Trophoblast cell (in vitro differentiated cells and primary cell): Measurements from ENCODE around the gene PAM.
"Not testable (repeated sequence)": the region's sequence is repeated elsewhere in the genome, so short reads cannot be mapped to it uniquely, and the experiment has no call there.

Experiments used
- DNase-seq, 2 donors: peaks; one replicate each; pipeline ENCODE4 v3.0.0-alpha.2; 2016
- H2AFZ ChIP-seq: 2 replicates; pipeline ENCODE4 v1.6.1; 2013; ENCODE audit warnings: low read length, moderate library complexity, mild to moderate bottlenecking; ENCODE audit not compliant: insufficient read depth, poor library complexity
- H2AK5ac ChIP-seq: 2 replicates; pipeline ENCODE4 v1.6.1; 2013; ENCODE audit warnings: mild to moderate bottlenecking, low read length
- H2BK120ac ChIP-seq: 2 replicates; pipeline ENCODE4 v1.6.1; 2013; ENCODE audit warnings: low read length, mild to moderate bottlenecking, moderate library complexity; ENCODE audit not compliant: insufficient read depth, poor library complexity
- H2BK12ac ChIP-seq: 2 replicates; pipeline ENCODE4 v1.6.1; 2013; ENCODE audit warnings: mild to moderate bottlenecking, low read length, moderate library complexity
- H2BK5ac ChIP-seq: 2 replicates; pipeline ENCODE4 v1.6.1; 2013; ENCODE audit warnings: low read length, low read depth, moderate library complexity, mild to moderate bottlenecking; ENCODE audit not compliant: poor library complexity
- H3K14ac ChIP-seq: 2 replicates; pipeline ENCODE4 v1.6.1; 2013; ENCODE audit warnings: mild to moderate bottlenecking, low read length
- H3K18ac ChIP-seq: 2 replicates; pipeline ENCODE4 v1.6.1; 2013; ENCODE audit warnings: mild to moderate bottlenecking, low read length
- H3K23ac ChIP-seq: 2 replicates; pipeline ENCODE4 v1.6.1; 2013; ENCODE audit warnings: low read length
- H3K27ac ChIP-seq: 2 replicates; pipeline ENCODE4 v1.5.1; 2013; ENCODE audit warnings: low read depth, mild to moderate bottlenecking, inconsistent platforms, low read length, moderate library complexity
- H3K27me3 ChIP-seq: 2 replicates; pipeline ENCODE4 v1.6.1; 2013; ENCODE audit warnings: inconsistent platforms, mild to moderate bottlenecking, low read length, moderate library complexity; ENCODE audit not compliant: insufficient read depth
- H3K36me3 ChIP-seq, 2 experiments: 1 replicate in 1 of 2; 2 replicates in 1 of 2; pipeline ENCODE4 v1.6.1; 2013; ENCODE audit warnings: low read length in 2 of 2, mild to moderate bottlenecking in 2 of 2, moderate library complexity in 1 of 2; ENCODE audit not compliant: insufficient read depth in 2 of 2, control insufficient read depth in 1 of 2
- H3K4ac ChIP-seq: 2 replicates; pipeline ENCODE4 v1.6.1; 2013; ENCODE audit warnings: low read depth, mild to moderate bottlenecking, low read length, moderate library complexity
- H3K4me1 ChIP-seq, 2 experiments: 1 replicate in 1 of 2; 2 replicates in 1 of 2; pipeline ENCODE4 v1.6.1; 2013; ENCODE audit warnings: low read length in 2 of 2, mild to moderate bottlenecking in 2 of 2, moderate library complexity in 1 of 2; ENCODE audit not compliant: insufficient read depth in 2 of 2, control insufficient read depth in 1 of 2
- H3K4me2 ChIP-seq: 2 replicates; pipeline ENCODE4 v1.6.1; 2013; ENCODE audit warnings: inconsistent platforms, mild to moderate bottlenecking, low read length, moderate library complexity
- H3K4me3 ChIP-seq: 2 replicates; pipeline ENCODE4 v1.5.1; 2013; ENCODE audit warnings: mild to moderate bottlenecking, low read depth, low read length, inconsistent platforms
- H3K79me1 ChIP-seq: one replicate; pipeline ENCODE4 v1.6.1; 2013; ENCODE audit warnings: low read length
- H3K79me2 ChIP-seq: 2 replicates; pipeline ENCODE4 v1.6.1; 2013; ENCODE audit warnings: low read length, mild to moderate bottlenecking; ENCODE audit not compliant: control insufficient read depth, insufficient read depth, poor library complexity
- H3K9ac ChIP-seq: 2 replicates; pipeline ENCODE4 v1.6.1; 2013; ENCODE audit warnings: mild to moderate bottlenecking, low read length
- H3K9me3 ChIP-seq: 2 replicates; pipeline ENCODE4 v1.6.1; 2013; ENCODE audit warnings: low read depth, mild to moderate bottlenecking, control low read depth, inconsistent platforms, low read length; ENCODE audit not compliant: insufficient read depth
- H4K12ac ChIP-seq: 2 replicates; pipeline ENCODE4 v1.6.1; 2013; ENCODE audit warnings: low read depth, mild to moderate bottlenecking, low read length, moderate library complexity
- H4K8ac ChIP-seq: 2 replicates; pipeline ENCODE4 v1.6.1; 2013; ENCODE audit warnings: low read depth, mild to moderate bottlenecking, low read length, moderate library complexity
- H4K91ac ChIP-seq: one replicate; pipeline ENCODE4 v1.6.1; 2013; ENCODE audit warnings: low read depth, mild to moderate bottlenecking, low read length, moderate library complexity
- WGBS: extraction: QIAGEN DNeasy Blood & Tissue Kit; methylation state at CpG from one replicate; pipeline ENCODE4 v1.1.7; 2013; ENCODE audit warnings: missing lambda C conversion rate; ENCODE audit not compliant: insufficient read length, insufficient coverage; ENCODE audit errors: extremely low coverage; 5-methylcytosine and 5-hydroxymethylcytosine counted together

The PAM gene

DNA sequence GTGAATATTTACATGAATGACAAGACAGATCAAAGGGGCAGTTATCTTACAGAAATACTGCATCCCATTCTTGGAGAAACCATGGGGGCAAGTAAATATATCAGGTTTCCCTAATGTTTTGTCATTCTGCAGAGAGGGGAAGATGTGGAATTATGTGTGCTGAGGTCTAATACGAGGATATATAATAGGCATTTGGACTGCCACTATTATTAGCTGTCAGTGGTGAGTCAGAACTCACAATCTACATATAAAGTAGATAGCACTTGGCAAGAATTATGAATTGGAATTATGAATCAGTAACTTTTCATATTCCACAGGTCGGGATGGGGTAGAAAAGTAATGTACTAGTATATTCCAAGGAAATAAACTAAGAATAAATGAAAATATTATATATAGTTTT lies 243.1 kb downstream of the PAM start:
- Histone ChIP-seq H2BK5ac (no peak overlapping the region), H3K4ac (no peak overlapping the region), H3K9me3 (no peaks in the 10 kb centered on the region), H3K4me3 (no peak overlapping the region), H4K12ac (no peak overlapping the region), H2AFZ (no peak overlapping the region), H3K14ac (no peak overlapping the region), H3K27ac (no peak overlapping the region), H2AK5ac (no peak overlapping the region), H4K91ac (no peak overlapping the region), H3K4me2 (no peak overlapping the region), H2BK120ac (no peak overlapping the region), H3K9ac (no peak overlapping the region), H3K27me3 (no peaks in the 10 kb centered on the region), H2BK12ac (no peak overlapping the region), H3K18ac (no peak overlapping the region), H3K79me1 (no peaks in the 10 kb centered on the region), H4K8ac (no peak overlapping the region), H3K36me3 (no peaks in the 10 kb centered on the region), H3K79me2 (no peaks in the 10 kb centered on the region), H3K4me1 (no peaks in the 10 kb centered on the region), H3K23ac (no peak overlapping the region)
- WGBS, result no CpG with 5 or more reads among the region's 2 CpGs
- no peak for DNase-seq

GRCh38 chr5:102999191-102999590 lies 244.1 kb downstream of the PAM start:
- no CpG with 5 or more reads among the region's 3 CpGs for WGBS
- no peaks in the 10 kb centered on the region for H3K27me3 ChIP-seq

DNA sequence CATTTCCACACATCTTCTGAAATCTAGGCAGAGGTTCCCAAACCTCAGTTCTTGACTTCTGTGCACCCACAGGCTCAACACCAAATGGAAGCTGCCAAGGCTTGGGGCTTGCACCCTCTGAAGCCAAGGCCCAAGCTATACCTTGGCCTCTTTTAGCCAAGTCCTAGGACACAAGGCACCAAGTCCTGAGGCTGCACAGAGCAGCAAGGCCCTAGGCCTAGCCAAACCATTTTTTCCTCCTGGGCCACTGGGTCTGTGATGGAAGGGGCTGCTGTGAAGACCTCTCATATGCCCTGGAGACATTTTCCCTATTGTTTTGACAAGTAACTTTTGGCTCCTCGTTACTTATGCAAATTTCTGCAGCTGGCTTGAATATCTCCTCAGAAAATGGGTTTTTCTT lies 244.5 kb downstream of the PAM start:
- H3K9ac ChIP-seq, H3K27ac ChIP-seq, H3K79me1 ChIP-seq, H4K91ac ChIP-seq, H3K4me1 ChIP-seq, H3K18ac ChIP-seq, H3K23ac ChIP-seq, H3K14ac ChIP-seq, H2BK120ac ChIP-seq, H2BK12ac ChIP-seq, H2AFZ ChIP-seq, H2AK5ac ChIP-seq, H3K4me2 ChIP-seq, H4K8ac ChIP-seq, H3K27me3 ChIP-seq, H3K36me3 ChIP-seq, H3K9me3 ChIP-seq, H2BK5ac ChIP-seq, DNase-seq, H4K12ac ChIP-seq, H3K79me2 ChIP-seq, H3K4me3 ChIP-seq, H3K4ac ChIP-seq: not testable (repeated sequence)
- WGBS, result no CpG with 5 or more reads among the region's 1 CpG

More at GRCh38 chr5:102999191-102999590, 244.1 kb downstream of the PAM start:
- Histone ChIP-seq H3K79me1 (no peaks in the 10 kb centered on the region), H2AFZ (no peak overlapping the region), H3K14ac (no peak overlapping the region), H3K18ac (no peak overlapping the region), H3K4me3 (no peak overlapping the region), H2BK120ac (no peak overlapping the region), H4K91ac (no peak overlapping the region), H3K9ac (no peak overlapping the region), H4K8ac (no peak overlapping the region), H2AK5ac (no peak overlapping the region), H3K4me1 (no peaks in the 10 kb centered on the region), H2BK12ac (no peak overlapping the region), H3K23ac (no peak overlapping the region), H3K4ac (no peak overlapping the region), H2BK5ac (no peak overlapping the region), H4K12ac (no peak overlapping the region), H3K36me3 (no peaks in the 10 kb centered on the region), H3K79me2 (no peaks in the 10 kb centered on the region), H3K4me2 (no peak overlapping the region), H3K27ac (no peak overlapping the region), H3K9me3 (no peaks in the 10 kb centered on the region)
- DNase-seq, result no peak

GRCh38 chr5:103000089-103000488 lies 245.0 kb downstream of the PAM start:
- Histone ChIP-seq H3K79me1 (no peaks in the 10 kb centered on the region), H2AFZ (no peak overlapping the region), H4K91ac (no peak overlapping the region), H2BK120ac (no peak overlapping the region), H2BK12ac (no peak overlapping the region), H3K27ac (no peak overlapping the region), H3K36me3 (no peaks in the 10 kb centered on the region), H4K12ac (no peak overlapping the region), H2AK5ac (no peak overlapping the region), H3K4ac (no peak overlapping the region), H3K27me3 (no peaks in the 10 kb centered on the region), H3K23ac (no peak overlapping the region), H3K79me2 (no peaks in the 10 kb centered on the region), H3K9ac (no peak overlapping the region), H3K14ac (no peak overlapping the region), H3K18ac (no peak overlapping the region), H4K8ac (no peak overlapping the region), H3K4me3 (no peak overlapping the region), H3K4me1 (no peaks in the 10 kb centered on the region), H3K9me3 (no peaks in the 10 kb centered on the region), H2BK5ac (no peak overlapping the region), H3K4me2 (no peak overlapping the region)
- DNase-seq, result no peak
